ENCODE results near the gene EMC1. TPM values are rescaled to one million over a fixed set of nuclear protein-coding genes. Genes with fewer than 3 reads are reported as not detected.
"Not testable (repeated sequence)": the region's sequence is repeated elsewhere in the genome, so short reads cannot be mapped to it uniquely, and the experiment has no call there.

Gene EMC1
- total and polyA plus RNA-seq, 4 donors: 14.0 to 35.0 (median 26.5) TPM

- Histone ChIP-seq H3K9me3 (ENCODE audit: control insufficient read depth, low read length) (no peaks in the 10 kb centered on the region), H3K27me3 (ENCODE audit: control insufficient read depth in 1 of 2, insufficient read depth in 2 of 2, low read length in 1 of 2) (no peaks in the 10 kb centered on the region), H3K4me3 (ENCODE audit: low read length in 2 of 2) (no peak overlapping the region), H3K4me1 (ENCODE audit: control insufficient read depth in 1 of 2, insufficient read depth in 2 of 2, low read length in 2 of 2) (peaks cover 0 to 1% of the 10 kb centered on the region in 2 donors), H3K27ac (ENCODE audit: low read depth in 1 of 2, low read length in 2 of 2) (no peak overlapping the region), H3K36me3 (ENCODE audit: control insufficient read depth in 1 of 2, insufficient read depth in 2 of 2, low read length in 1 of 2) (peaks cover 6 to 10% of the 10 kb centered on the region in 2 donors)
- DNase-seq (no peak), ATAC-seq (ENCODE audit: low FRiP score) (no peak)
- 72 to 85% methylated on average over 4 of the region's 4 CpGs for WGBS, 2 donors
- intact Hi-C loops (cut with DNase I): loop anchor here in 1 of 2 donors (10.0 kb wide), 1 partner anchor 400 kb away; no protein-coding TSS in a partner anchor
Measured at GRCh38 chr1:19255288-19255687, 4.0 kb upstream of the EMC1 start.

- ATAC-seq (ENCODE audit: low FRiP score) (no peak), DNase-seq (no peak)
- Histone ChIP-seq H3K27me3 (ENCODE audit: control insufficient read depth in 1 of 2, insufficient read depth in 2 of 2, low read length in 1 of 2) (no peaks in the 10 kb centered on the region), H3K9me3 (ENCODE audit: control insufficient read depth, low read length) (no peaks in the 10 kb centered on the region), H3K36me3 (ENCODE audit: control insufficient read depth in 1 of 2, insufficient read depth in 2 of 2, low read length in 1 of 2) (peaks cover 4 to 8% of the 10 kb centered on the region in 2 donors), H3K4me3 (ENCODE audit: low read length in 2 of 2) (no peak overlapping the region), H3K27ac (ENCODE audit: low read depth in 1 of 2, low read length in 2 of 2) (no peak overlapping the region), H3K4me1 (ENCODE audit: control insufficient read depth in 1 of 2, insufficient read depth in 2 of 2, low read length in 2 of 2) (peaks cover 0 to 1% of the 10 kb centered on the region in 2 donors)
- intact Hi-C loops (cut with DNase I): loop anchor here in 1 of 2 donors (10.0 kb wide), 1 partner anchor 400 kb away; no protein-coding TSS in a partner anchor
Measured at GRCh38 chr1:19254416-19254815, 3.1 kb upstream of the EMC1 start.

GRCh38 chr1:19250629-19251304, 557 bp downstream of the EMC1 start:
- ATAC-seq (ENCODE audit: low FRiP score) (no peak), DNase-seq (no peak)
- peaks cover 0 to 1% of the 10 kb centered on the region in 2 donors for H3K4me1 ChIP-seq (ENCODE audit: control insufficient read depth in 1 of 2, insufficient read depth in 2 of 2, low read length in 2 of 2)
- no peaks in the 10 kb centered on the region for H3K9me3 ChIP-seq (ENCODE audit: control insufficient read depth, low read length)
- intact Hi-C loops (cut with DNase I): loop anchor here in 1 of 2 donors (10.0 kb wide), 1 partner anchor 404 kb away; no protein-coding TSS in a partner anchor
- peak overlapping the region; percentile 51 to 87 for H3K4me3 ChIP-seq (ENCODE audit: low read length in 2 of 2)
- no peak overlapping the region for H3K27ac ChIP-seq (ENCODE audit: low read depth in 1 of 2, low read length in 2 of 2)
- no peaks in the 10 kb centered on the region for H3K27me3 ChIP-seq (ENCODE audit: control insufficient read depth in 1 of 2, insufficient read depth in 2 of 2, low read length in 1 of 2)
- H3K36me3 ChIP-seq (ENCODE audit: control insufficient read depth in 1 of 2, insufficient read depth in 2 of 2, low read length in 1 of 2): peaks cover 0 to 3% of the 10 kb centered on the region in 2 donors
- 10 to 12% methylated on average over 14 of the region's 14 CpGs for WGBS, 2 donors

GRCh38 chr1:19240673-19241538, 10.4 kb downstream of the EMC1 start:
- Histone ChIP-seq H3K4me3 (ENCODE audit: low read length in 2 of 2) (no peak overlapping the region), H3K27me3 (ENCODE audit: control insufficient read depth in 1 of 2, insufficient read depth in 2 of 2, low read length in 1 of 2) (no peaks in the 10 kb centered on the region), H3K27ac (ENCODE audit: low read depth in 1 of 2, low read length in 2 of 2) (no peak overlapping the region), H3K9me3 (ENCODE audit: control insufficient read depth, low read length) (no peaks in the 10 kb centered on the region), H3K4me1 (ENCODE audit: control insufficient read depth in 1 of 2, insufficient read depth in 2 of 2, low read length in 2 of 2) (no peaks in the 10 kb centered on the region), H3K36me3 (ENCODE audit: control insufficient read depth in 1 of 2, insufficient read depth in 2 of 2, low read length in 1 of 2) (peaks cover 6 to 12% of the 10 kb centered on the region in 2 donors)
- intact Hi-C loops (cut with DNase I): loop anchor here in 1 of 2 donors (5.0 kb wide), 1 partner anchor 39 kb away; no protein-coding TSS in a partner anchor
- WGBS, 2 donors: 59 to 61% methylated on average over 7 of the region's 7 CpGs
- ATAC-seq (ENCODE audit: low FRiP score) (peak; percentile 87), DNase-seq (peak; percentile 64 to 83)

GRCh38 chr1:19239876-19240275, 11.4 kb downstream of the EMC1 start:
- intact Hi-C loops (cut with DNase I): loop anchor here in 1 of 2 donors (5.0 kb wide), 1 partner anchor 38 kb away; no protein-coding TSS in a partner anchor
- peak in 1 of 2 donors; percentile 44 for DNase-seq
- no peak overlapping the region for H3K4me3 ChIP-seq (ENCODE audit: low read length in 2 of 2)
- peaks cover 6 to 12% of the 10 kb centered on the region in 2 donors for H3K36me3 ChIP-seq (ENCODE audit: control insufficient read depth in 1 of 2, insufficient read depth in 2 of 2, low read length in 1 of 2)
- no peaks in the 10 kb centered on the region for H3K9me3 ChIP-seq (ENCODE audit: control insufficient read depth, low read length)
- WGBS, 2 donors: 89 to 91% methylated on average over 7 of the region's 7 CpGs
- no peak overlapping the region for H3K27ac ChIP-seq (ENCODE audit: low read depth in 1 of 2, low read length in 2 of 2)
- H3K27me3 ChIP-seq (ENCODE audit: control insufficient read depth in 1 of 2, insufficient read depth in 2 of 2, low read length in 1 of 2): no peaks in the 10 kb centered on the region
- ATAC-seq (ENCODE audit: low FRiP score): no peak
- H3K4me1 ChIP-seq (ENCODE audit: control insufficient read depth in 1 of 2, insufficient read depth in 2 of 2, low read length in 2 of 2): no peaks in the 10 kb centered on the region

- WGBS, 2 donors: 92 to 98% methylated on average over 3 of the region's 3 CpGs
- Histone ChIP-seq H3K27me3 (ENCODE audit: control insufficient read depth in 1 of 2, insufficient read depth in 2 of 2, low read length in 1 of 2) (no peaks in the 10 kb centered on the region), H3K36me3 (ENCODE audit: control insufficient read depth in 1 of 2, insufficient read depth in 2 of 2, low read length in 1 of 2) (peaks cover 6 to 17% of the 10 kb centered on the region in 2 donors), H3K4me1 (ENCODE audit: control insufficient read depth in 1 of 2, insufficient read depth in 2 of 2, low read length in 2 of 2) (peaks cover 0 to 3% of the 10 kb centered on the region in 2 donors), H3K27ac (ENCODE audit: low read depth in 1 of 2, low read length in 2 of 2) (no peak overlapping the region), H3K9me3 (ENCODE audit: control insufficient read depth, low read length) (no peaks in the 10 kb centered on the region), H3K4me3 (ENCODE audit: low read length in 2 of 2) (no peak overlapping the region)
- peak in 1 of 2 donors; percentile 20 for DNase-seq
- no peak for ATAC-seq (ENCODE audit: low FRiP score)
- intact Hi-C loops (cut with DNase I): no loop called here
Measured at GRCh38 chr1:19234224-19234623, 17.1 kb downstream of the EMC1 start.

- no peaks in the 10 kb centered on the region for H3K9me3 ChIP-seq (ENCODE audit: control insufficient read depth, low read length)
- H3K4me1 ChIP-seq (ENCODE audit: control insufficient read depth in 1 of 2, insufficient read depth in 2 of 2, low read length in 2 of 2): peaks cover 0 to 3% of the 10 kb centered on the region in 2 donors
- DNase-seq (peak in 1 of 2 donors; percentile 38), ATAC-seq (ENCODE audit: low FRiP score) (peak; percentile 46)
- no peak overlapping the region for H3K27ac ChIP-seq (ENCODE audit: low read depth in 1 of 2, low read length in 2 of 2)
- intact Hi-C loops (cut with DNase I): no loop called here
- H3K27me3 ChIP-seq (ENCODE audit: control insufficient read depth in 1 of 2, insufficient read depth in 2 of 2, low read length in 1 of 2): no peaks in the 10 kb centered on the region
- peaks cover 0 to 14% of the 10 kb centered on the region in 2 donors for H3K36me3 ChIP-seq (ENCODE audit: control insufficient read depth in 1 of 2, insufficient read depth in 2 of 2, low read length in 1 of 2)
- H3K4me3 ChIP-seq (ENCODE audit: low read length in 2 of 2): no peak overlapping the region
Measured at GRCh38 chr1:19232524-19232846, 18.8 kb downstream of the EMC1 start.

- ATAC-seq (ENCODE audit: low FRiP score); intact Hi-C loops (cut with DNase I); H3K27me3 ChIP-seq (ENCODE audit: control insufficient read depth in 1 of 2, insufficient read depth in 2 of 2, low read length in 1 of 2); H3K9me3 ChIP-seq (ENCODE audit: control insufficient read depth, low read length); H3K4me3 ChIP-seq (ENCODE audit: low read length in 2 of 2); H3K27ac ChIP-seq (ENCODE audit: low read depth in 1 of 2, low read length in 2 of 2); H3K4me1 ChIP-seq (ENCODE audit: control insufficient read depth in 1 of 2, insufficient read depth in 2 of 2, low read length in 2 of 2): not testable (repeated sequence)
- DNase-seq: peak in 1 of 2 donors; percentile 50
- H3K36me3 ChIP-seq (ENCODE audit: control insufficient read depth in 1 of 2, insufficient read depth in 2 of 2, low read length in 1 of 2): peaks cover under 1 to 14% of the 10 kb centered on the region in 2 donors
- 93 to 95% methylated on average over 16 of the region's 16 CpGs for WGBS, 2 donors
Measured at GRCh38 chr1:19231736-19232523, 19.4 kb downstream of the EMC1 start.

Data from aorta (tissue), 5 donors.